IMR-90 (cell line): ENCODE measurements around the gene ZBTB8OS. TPM values are rescaled to one million over a fixed set of nuclear protein-coding genes. Genes with fewer than 3 reads are reported as not detected.
"Not testable (repeated sequence)": the region's sequence is repeated elsewhere in the genome, so short reads cannot be mapped to it uniquely, and the experiment has no call there.

Experiments
- ATAC-seq: fragments of 200-7000 bp; cut with Tn5 transposase; 2 replicates; pipeline ENCODE4 v1.9.1; 2020; ENCODE audit warnings: low read depth, mild to moderate bottlenecking, moderate library complexity
- BruUV-seq: library from RNA; stranded (reverse); fragments of 400-500 nt; replicated peaks from 2 replicates; lab custom pipeline; 2021; lab: Mats Ljungman, UMichigan
- CTCF ChIA-PET: fragments of 300-600 bp; formaldehyde crosslinking; extraction: SDS; loops from one replicate; lab custom pipeline; 2021; ENCODE audit warnings: antibody characterized with exemption; lab: Yijun Ruan, JAX
- POLR2A ChIA-PET: fragments of 300-600 bp; sonication (Branson Sonifier 250); formaldehyde crosslinking; loops from one replicate; lab custom pipeline; 2022; ENCODE audit warnings: antibody characterized with exemption; ENCODE audit not compliant: unreplicated experiment; lab: Charles Lee
- DNase-seq: peaks from one replicate; pipeline ENCODE4 v3.0.0; 2013
- H2AFZ ChIP-seq: replicated peaks from 2 replicates; pipeline ENCODE3; 2013; ENCODE audit warnings: low read length, mild to moderate bottlenecking; ENCODE audit not compliant: poor library complexity
- H2AK5ac ChIP-seq: 2 replicates; pipeline ENCODE4 v1.6.1; 2013; ENCODE audit warnings: low read depth, low read length, inconsistent platforms
- H2AK9ac ChIP-seq: replicated peaks from 2 replicates; pipeline ENCODE3; 2013; ENCODE audit warnings: mild to moderate bottlenecking, low read depth, low read length, moderate library complexity; ENCODE audit not compliant: poor library complexity
- H2BK120ac ChIP-seq: 2 replicates; pipeline ENCODE4 v1.6.1; 2013; ENCODE audit warnings: low read depth, low read length, inconsistent platforms
- H2BK15ac ChIP-seq: 3 replicates; pipeline ENCODE4 v1.6.1; 2013; ENCODE audit warnings: low read depth, low read length, inconsistent platforms
- H2BK20ac ChIP-seq: 2 replicates; pipeline ENCODE4 v1.6.1; 2013; ENCODE audit warnings: low read depth, mild to moderate bottlenecking, inconsistent platforms, low read length, moderate library complexity
- H2BK5ac ChIP-seq: 2 replicates; pipeline ENCODE4 v1.6.1; 2013; ENCODE audit warnings: mild to moderate bottlenecking, low read depth, low read length, inconsistent platforms; ENCODE audit not compliant: poor library complexity, severe bottlenecking
- H3K14ac ChIP-seq: replicated peaks from 2 replicates; pipeline ENCODE4 v1.6.1; 2013; ENCODE audit warnings: low read depth, low read length, inconsistent platforms
- H3K18ac ChIP-seq: 2 replicates; pipeline ENCODE4 v1.6.1; 2013; ENCODE audit warnings: low read depth, low read length, control low read depth
- H3K23ac ChIP-seq: 2 replicates; pipeline ENCODE4 v1.6.1; 2013; ENCODE audit warnings: low read depth, low read length, inconsistent platforms
- H3K27ac ChIP-seq: 2 replicates; pipeline ENCODE4 v1.5.1; 2013; ENCODE audit warnings: mild to moderate bottlenecking, control low read depth, low read length; ENCODE audit not compliant: insufficient read depth
- H3K27me3 ChIP-seq: 2 replicates; pipeline ENCODE4 v1.6.1; 2013; ENCODE audit warnings: low read length; ENCODE audit not compliant: control insufficient read depth, insufficient read depth
- H3K36me3 ChIP-seq: 2 replicates; pipeline ENCODE4 v1.6.1; 2013; ENCODE audit warnings: low read length, mixed read lengths; ENCODE audit not compliant: control insufficient read depth, insufficient read depth
- H3K4ac ChIP-seq: 2 replicates; pipeline ENCODE4 v1.6.1; 2013; ENCODE audit warnings: low read depth, low read length, inconsistent platforms
- H3K4me1 ChIP-seq: 2 replicates; pipeline ENCODE4 v1.6.1; 2013; ENCODE audit warnings: low read length, mixed read lengths; ENCODE audit not compliant: control insufficient read depth, insufficient read depth
- H3K4me2 ChIP-seq: 2 replicates; pipeline ENCODE4 v1.6.1; 2013; ENCODE audit warnings: low read depth, mild to moderate bottlenecking, control low read depth, low read length, moderate library complexity
- H3K4me3 ChIP-seq: 2 replicates; pipeline ENCODE4 v1.5.1; 2013; ENCODE audit warnings: low read depth, mild to moderate bottlenecking, control low read depth, low read length, moderate library complexity; ENCODE audit not compliant: insufficient read depth
- H3K56ac ChIP-seq: 2 replicates; pipeline ENCODE4 v1.6.1; 2013; ENCODE audit warnings: low read length, inconsistent platforms; ENCODE audit not compliant: insufficient read depth; ENCODE audit errors: extremely low read depth
- H3K79me1 ChIP-seq, 2 experiments: 2 replicates each; pipeline ENCODE4 v1.6.1; 2013; ENCODE audit warnings: low read length in 2 of 2, inconsistent platforms in 1 of 2, low read depth in 1 of 2
- H3K9ac ChIP-seq: 2 replicates; pipeline ENCODE4 v1.6.1; 2013; ENCODE audit warnings: low read depth, low read length, control low read depth
- H3K9me1 ChIP-seq: 2 replicates; pipeline ENCODE4 v1.6.1; 2013; ENCODE audit warnings: low read length, inconsistent platforms; ENCODE audit not compliant: insufficient read depth
- H3K9me3 ChIP-seq: 2 replicates; pipeline ENCODE4 v1.6.1; 2013; ENCODE audit warnings: low read length; ENCODE audit not compliant: control insufficient read depth, insufficient read depth
- H4K20me1 ChIP-seq: 2 replicates; pipeline ENCODE4 v1.6.1; 2013; ENCODE audit warnings: low read length, inconsistent platforms; ENCODE audit not compliant: insufficient read depth
- H4K5ac ChIP-seq: 2 replicates; pipeline ENCODE4 v1.6.1; 2013; ENCODE audit warnings: mild to moderate bottlenecking, low read depth, low read length, control low read depth
- H4K8ac ChIP-seq, 2 experiments: 2 replicates each; pipeline ENCODE4 v1.6.1; 2013; ENCODE audit warnings: low read depth in 2 of 2, low read length in 2 of 2, control low read depth in 1 of 2, inconsistent platforms in 1 of 2
- H4K91ac ChIP-seq: 2 replicates; pipeline ENCODE4 v1.6.1; 2013; ENCODE audit warnings: low read depth, low read length, inconsistent platforms; ENCODE audit not compliant: insufficient read depth
- WGBS, 2 experiments: methylation state at CpG; one replicate each; pipeline versions ENCODE4 v1.1.5 to v1.1.7; 2013; ENCODE audit warnings: missing lambda C conversion rate in 2 of 2; ENCODE audit not compliant: insufficient read length in 1 of 2; ENCODE audit errors: extremely low coverage in 2 of 2; 5-methylcytosine and 5-hydroxymethylcytosine counted together
- dilution Hi-C: fragments of 300-500 bp; cut with HindIII; formaldehyde crosslinking; loops from one replicate; pipeline ENCODE4 v1.14.3; 2018; ENCODE audit warnings: low sequenced_read_pairs; ENCODE audit not compliant: unreplicated experiment
- in situ Hi-C: fragments of 300-500 bp; cut with MboI; formaldehyde crosslinking; loops from 3 replicates; pipeline ENCODE4 v1.14.3; 2019; ENCODE audit warnings: low sequenced_read_pairs, inconsistent platforms, mixed read lengths
- intact Hi-C: fragments of 100-400 bp; cut with micrococcal nuclease; formaldehyde crosslinking; loops from 2 replicates; pipeline ENCODE4 v1.10.0; 2022
- polyA plus RNA-seq, 3 experiments: library from polyadenylated mRNA; depleted of rRNA; stranded (reverse); fragments of >200 nt; gene quantifications; 2 replicates each; pipeline ENCODE4 v1.2.3, GENCODE V29; 2012; ENCODE audit warnings: low replicate concordance in 1 of 3
- total RNA-seq: library from RNA; depleted of rRNA; stranded (reverse); fragments of >200 nt; gene quantifications from 2 replicates; pipeline ENCODE4 v1.2.3, GENCODE V29; 2012

The ZBTB8OS gene
- total and polyA plus RNA-seq, 2 of the 4 experiments (the other 2 are of a cell fraction), result 31.0 to 43.5 TPM

GRCh38 chr1:32679993-32680392 lies 29.6 kb upstream of the ZBTB8OS start:
- H4K20me1 ChIP-seq, H3K27ac ChIP-seq, H2BK15ac ChIP-seq, H3K9ac ChIP-seq, H3K9me3 ChIP-seq, ATAC-seq, in situ Hi-C loops, H3K18ac ChIP-seq, H4K8ac ChIP-seq, H2BK5ac ChIP-seq, H4K5ac ChIP-seq, POLR2A ChIA-PET, H2BK20ac ChIP-seq, H3K23ac ChIP-seq, dilution Hi-C loops, H3K4me2 ChIP-seq, H3K4ac ChIP-seq, DNase-seq, H3K27me3 ChIP-seq, H3K4me1 ChIP-seq, H3K4me3 ChIP-seq, H2BK120ac ChIP-seq, H2AK5ac ChIP-seq, H2AK9ac ChIP-seq, H2AFZ ChIP-seq, H3K14ac ChIP-seq, H3K9me1 ChIP-seq, H3K56ac ChIP-seq, H4K91ac ChIP-seq: not testable (repeated sequence)
- CTCF ChIA-PET, result interaction anchor here (0.6 kb wide), 1 partner anchor 59 kb away, joined by 4 read pairs; no protein-coding TSS in a partner anchor
- Histone ChIP-seq H3K79me1 (peaks cover 9 to 38% of the 10 kb centered on the region in 2 experiments), H3K36me3 (peaks cover 49% of the 10 kb centered on the region)
- no CpG with 5 or more reads among the region's 4 CpGs for WGBS, 2 experiments
- intact Hi-C loops, result loop anchor here (5.0 kb wide), 1 partner anchor 162 kb away; no protein-coding TSS in a partner anchor
- TSS peak; percentile 56 for BruUV-seq
